ENCODE results near the gene KPNA1.

DNA sequence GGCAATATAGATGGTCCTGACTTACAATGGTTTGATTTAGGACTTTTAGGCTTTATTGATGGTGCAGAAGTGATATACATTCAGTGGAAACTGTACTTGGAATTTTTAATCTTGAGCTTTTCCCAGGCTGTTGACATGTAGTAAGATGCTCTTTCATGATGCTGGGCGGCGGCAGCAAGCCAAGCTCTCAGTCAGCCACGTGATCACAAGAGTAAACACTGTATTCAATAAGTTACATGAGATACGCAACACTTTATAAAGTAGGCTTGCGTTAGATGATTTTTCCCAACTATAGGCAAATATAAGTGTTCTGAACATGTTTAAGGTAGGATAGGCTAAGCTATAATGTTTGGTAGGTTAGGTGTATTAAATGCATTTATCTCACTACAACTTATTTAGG is 31.4 kb upstream of the KPNA1 start:
- TF ChIP-seq POLR2A (IDR thresholded peaks at IDR 0.05), result no peak
- no peak for TF ChIP-seq CTCF (IDR thresholded peaks at IDR 0.05)
